GM12892 (cell line): Measurements from ENCODE around the gene SORCS2.

Experiments
- DNase-seq: peaks from one replicate; pipeline ENCODE4 v3.0.0; 2011; ENCODE audit not compliant: insufficient read length
- FAIRE-seq: peaks from 2 replicates; lab custom pipeline; 2011; peaks lifted over from hg19 to GRCh38; lab: Jason Lieb, UNC
- POLR2A ChIP-seq: IDR thresholded peaks from 2 replicates; pipeline ENCODE4 v1.6.1; 2011; ENCODE audit warnings: low read depth, low read length, control low read depth
- POLR2AphosphoS5 ChIP-seq: IDR thresholded peaks from 2 replicates; pipeline ENCODE4 v1.6.1; 2011; ENCODE audit warnings: low read depth, low read length, control low read depth
- TAF1 ChIP-seq: IDR thresholded peaks from 2 replicates; pipeline ENCODE4 v1.6.1; 2011; ENCODE audit warnings: low read depth, mild to moderate bottlenecking, control low read depth, low read length, borderline replicate concordance

Gene SORCS2

DNA sequence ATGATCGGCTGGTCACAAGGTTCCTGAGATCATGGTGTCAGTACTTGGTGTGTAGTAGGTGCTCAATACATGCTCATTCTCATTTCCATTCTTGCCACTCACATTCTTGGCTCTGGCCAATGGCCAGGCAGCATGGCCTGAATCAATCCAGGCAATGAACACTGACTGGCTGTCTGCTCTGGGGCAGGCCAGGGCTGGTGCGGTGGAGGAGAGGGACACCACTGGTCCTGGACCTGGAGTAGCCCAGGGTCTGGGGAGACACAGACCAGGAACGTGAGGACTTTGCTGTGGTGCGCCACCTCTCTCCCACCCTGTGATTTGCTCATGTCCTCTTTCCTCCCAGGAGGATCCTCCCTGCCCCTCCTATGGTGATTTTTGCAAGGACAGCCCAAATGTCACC lies 122.9 kb downstream of the SORCS2 start:
- no peak for TF ChIP-seq TAF1
- TF ChIP-seq POLR2A, result no peak
- no peak for TF ChIP-seq POLR2AphosphoS5
- FAIRE-seq, result no peak
- no peak for DNase-seq

DNA sequence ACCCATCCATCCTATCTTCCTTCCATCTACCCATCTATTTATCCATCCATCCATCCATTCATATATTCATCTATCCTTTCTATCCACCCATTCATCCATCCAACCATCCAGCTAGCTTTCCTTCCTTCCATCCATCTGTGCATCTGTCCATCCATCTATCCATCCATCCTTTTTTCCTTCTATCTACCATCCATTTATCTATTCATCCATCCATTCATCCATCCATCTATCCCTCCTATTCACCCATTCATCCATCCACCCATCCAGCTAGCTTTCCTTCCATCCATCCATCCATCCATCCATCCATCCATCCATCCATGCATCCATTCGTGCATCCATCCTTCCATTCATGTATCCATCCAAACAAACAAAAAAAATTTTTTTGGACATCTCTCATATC lies 123.6 kb downstream of the SORCS2 start:
- FAIRE-seq (no peak), DNase-seq (no peak)
- no peak for TF ChIP-seq POLR2AphosphoS5
- TF ChIP-seq TAF1, result no peak
- TF ChIP-seq POLR2A, result no peak

DNA sequence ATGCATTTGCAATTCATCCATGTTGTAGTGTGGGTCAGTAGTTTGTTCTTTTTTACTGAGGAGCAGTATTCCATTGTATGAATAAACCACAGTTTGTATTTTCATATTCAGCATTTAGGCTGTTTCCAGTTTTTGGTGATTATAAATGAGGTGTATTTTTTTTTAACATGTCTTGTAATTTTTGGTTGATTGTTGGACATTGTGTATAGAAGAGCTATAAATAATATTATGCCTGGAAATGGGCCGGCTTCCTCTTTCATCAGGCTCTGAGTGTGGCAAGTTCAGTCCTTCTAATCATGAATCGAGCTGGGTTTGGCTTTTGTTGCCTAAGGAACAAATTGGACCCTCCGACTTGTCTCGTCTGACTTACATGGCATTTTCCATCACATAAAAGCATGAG lies 126.7 kb downstream of the SORCS2 start:
- no peak for TF ChIP-seq POLR2AphosphoS5
- no peak for TF ChIP-seq POLR2A
- no peak for TF ChIP-seq TAF1
- DNase-seq (no peak), FAIRE-seq (no peak)

DNA sequence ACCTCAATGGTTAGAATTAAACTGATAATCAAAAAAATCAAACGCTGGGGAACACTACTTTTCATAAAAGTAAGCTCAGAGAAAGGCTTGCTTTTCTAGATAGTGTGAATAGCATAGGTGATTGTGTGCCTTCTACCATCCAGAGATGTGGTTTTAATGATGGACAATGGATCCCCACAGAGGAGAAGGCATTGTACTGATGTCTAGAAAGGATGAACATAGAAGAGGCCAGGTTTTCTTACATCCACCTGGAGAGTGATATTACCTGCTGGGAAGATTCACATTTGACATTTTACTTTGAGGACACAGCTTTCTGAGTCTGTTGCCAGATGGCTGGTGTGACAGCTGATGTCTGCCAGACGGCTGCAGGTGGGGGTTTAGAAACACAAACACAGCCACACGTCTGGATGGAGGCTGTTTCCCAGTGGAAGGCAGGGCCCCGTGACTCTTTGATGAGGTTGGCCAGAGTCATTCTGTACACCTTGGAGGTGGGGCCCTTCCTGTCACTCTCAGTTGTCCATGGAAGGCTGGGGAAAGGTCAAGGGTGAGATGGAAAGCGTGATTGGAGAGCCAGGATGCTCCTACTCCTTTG lies 128.0 kb downstream of the SORCS2 start:
- FAIRE-seq (no peak), DNase-seq (no peak)
- TF ChIP-seq POLR2A (no peak), POLR2AphosphoS5 (no peak), TAF1 (no peak)

DNA sequence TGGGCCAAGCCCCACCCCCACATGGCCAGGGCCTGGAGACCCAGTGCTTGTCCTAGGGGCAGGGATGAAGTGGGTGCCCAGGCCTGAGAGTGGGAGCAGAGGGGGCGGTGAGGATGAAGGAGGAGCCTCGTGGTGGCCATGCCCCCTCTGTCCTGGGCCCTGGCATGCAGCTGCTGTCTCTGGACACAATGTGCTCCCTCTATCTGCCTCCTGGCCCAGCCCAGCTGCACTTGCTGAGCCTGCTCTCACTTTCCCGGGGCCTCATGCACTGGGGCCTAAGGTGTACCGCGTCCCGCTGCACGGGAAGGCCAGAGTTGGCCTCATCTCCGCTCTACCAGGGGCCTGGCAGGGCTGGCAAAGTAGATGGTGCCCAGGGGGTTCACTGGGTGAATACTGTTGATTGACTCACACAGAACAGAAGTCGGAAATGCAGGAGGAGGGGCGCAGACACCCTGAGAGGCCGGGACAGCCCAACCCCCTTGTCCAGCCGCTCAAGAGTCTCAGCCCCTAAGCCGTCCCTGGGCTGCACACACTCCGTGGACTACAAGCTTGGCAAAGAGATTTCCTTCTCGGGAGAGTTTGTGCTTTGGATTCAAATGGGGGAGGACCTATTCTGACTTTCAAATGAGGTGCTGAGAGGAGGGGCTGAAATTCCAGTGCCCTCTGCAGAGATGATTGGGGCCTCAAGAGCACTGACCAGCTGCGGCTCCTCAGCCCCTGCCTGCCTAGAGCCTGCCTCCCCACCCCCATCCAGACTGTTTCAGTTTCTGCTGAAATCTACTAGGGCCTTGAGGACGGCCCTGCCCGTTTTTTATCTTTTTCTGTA lies 130.0 kb downstream of the SORCS2 start:
- no peak for DNase-seq
- TF ChIP-seq TAF1 (no peak), POLR2A (no peak), POLR2AphosphoS5 (no peak)

DNA sequence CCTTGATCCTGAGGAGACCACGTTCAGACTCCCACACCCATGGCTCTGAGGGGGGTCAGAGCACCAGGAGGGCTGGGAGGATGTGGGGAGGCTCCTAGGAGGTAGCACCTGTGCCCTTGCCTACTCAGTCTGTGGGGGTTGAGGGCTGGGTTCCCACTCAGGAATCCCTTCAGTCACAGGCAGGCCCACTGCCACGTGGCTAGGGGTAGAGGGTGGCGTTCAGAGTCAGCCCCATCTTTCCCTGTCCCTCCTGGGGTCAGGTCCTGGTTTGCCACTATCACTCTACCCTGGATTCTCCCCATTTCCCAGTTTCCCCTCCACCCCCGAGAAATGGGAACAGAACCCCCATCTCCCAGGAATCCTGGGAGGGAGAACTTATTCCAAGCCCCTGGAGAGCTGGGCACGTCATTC lies 131.1 kb downstream of the SORCS2 start:
- DNase-seq (no peak), FAIRE-seq (no peak)
- no peak for TF ChIP-seq TAF1
- no peak for TF ChIP-seq POLR2A
- no peak for TF ChIP-seq POLR2AphosphoS5

More for the DNA sequence above, 130.0 kb downstream of the SORCS2 start:
- no peak for FAIRE-seq

DNA sequence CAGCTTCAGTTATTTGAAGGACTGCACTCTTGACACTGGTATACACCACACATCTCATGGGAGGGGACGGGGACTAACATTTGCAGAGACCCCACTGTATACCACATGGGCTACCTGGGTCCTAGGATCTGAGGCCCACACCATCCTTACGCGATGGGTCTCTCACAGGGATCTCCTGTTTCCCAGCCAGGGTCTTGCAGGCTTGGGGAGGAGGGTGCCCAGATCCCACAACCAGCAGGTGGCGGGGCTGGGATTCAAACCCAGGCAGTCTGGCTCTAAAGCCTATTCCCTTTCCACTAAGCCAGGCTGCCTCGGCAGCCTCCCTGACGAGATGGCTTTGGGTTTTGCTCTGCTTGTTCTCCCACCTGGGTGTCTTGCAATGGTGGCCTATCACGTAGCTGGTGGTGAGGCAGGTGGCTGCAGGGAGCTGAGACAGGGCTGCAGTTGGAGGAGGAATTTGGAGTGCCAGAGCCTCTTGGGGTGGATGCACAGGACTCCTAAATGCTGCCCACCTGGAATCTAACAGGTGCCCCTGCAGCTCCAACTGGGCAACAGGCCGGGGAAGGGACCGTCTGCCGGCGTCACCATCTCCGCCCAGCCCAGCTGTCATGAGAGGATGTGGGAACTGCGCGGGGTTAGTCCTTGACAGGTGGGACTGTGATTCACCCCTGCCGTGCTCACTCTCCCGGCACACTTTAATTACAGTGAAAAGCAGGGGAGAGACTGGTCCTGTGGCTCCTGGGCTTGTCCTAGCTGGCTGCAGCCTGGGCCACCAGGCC lies 131.7 kb downstream of the SORCS2 start:
- FAIRE-seq (no peak), DNase-seq (no peak)
- TF ChIP-seq TAF1, result no peak
- no peak for TF ChIP-seq POLR2A
- no peak for TF ChIP-seq POLR2AphosphoS5

DNA sequence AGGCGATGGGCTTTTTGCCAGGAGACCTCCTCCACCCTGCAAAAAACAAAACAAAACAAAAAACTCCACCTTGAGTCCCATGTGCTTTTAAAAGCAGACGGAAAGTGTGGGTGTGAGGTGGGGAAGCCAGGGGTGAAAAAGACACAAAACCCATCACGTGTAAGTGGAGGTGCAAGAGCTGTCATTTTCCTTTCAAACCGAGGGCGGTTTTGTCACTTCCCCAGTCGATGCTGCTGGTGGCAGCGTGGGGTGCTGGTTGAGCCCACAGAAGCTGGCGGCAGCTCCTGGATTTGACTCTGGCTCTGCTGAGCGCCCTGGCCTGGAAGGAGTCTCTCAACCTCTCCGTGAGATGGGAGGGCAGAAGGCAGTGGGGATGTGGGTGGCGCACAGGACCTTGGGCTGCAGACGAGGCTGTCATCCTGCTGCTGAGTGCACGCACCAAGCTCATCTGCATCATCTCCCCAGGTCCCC lies 132.3 kb downstream of the SORCS2 start:
- no peak for DNase-seq
- TF ChIP-seq TAF1, result no peak
- no peak for TF ChIP-seq POLR2A
- no peak for TF ChIP-seq POLR2AphosphoS5
- FAIRE-seq, result no peak

DNA sequence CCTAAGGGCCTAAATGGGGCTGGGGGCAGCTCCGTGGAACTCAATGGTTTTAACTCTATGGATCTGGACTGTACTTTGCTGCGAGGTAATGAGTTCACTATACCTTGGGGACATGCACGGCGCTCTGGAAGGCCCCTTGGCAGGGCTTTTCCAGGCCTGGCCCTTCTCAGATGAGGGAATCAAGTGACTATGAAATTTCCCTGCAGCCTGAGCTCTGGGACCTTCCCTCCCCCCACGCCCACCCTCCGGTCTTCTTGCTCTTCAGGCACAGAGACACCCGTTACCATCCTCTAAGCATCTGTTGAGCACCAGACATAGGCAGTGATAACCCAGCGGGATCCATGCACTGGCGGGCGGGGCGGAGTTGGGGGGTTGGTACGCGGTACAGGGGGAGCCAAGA lies 133.2 kb downstream of the SORCS2 start:
- DNase-seq (no peak), FAIRE-seq (no peak)
- TF ChIP-seq TAF1 (no peak), POLR2A (no peak), POLR2AphosphoS5 (no peak)

DNA sequence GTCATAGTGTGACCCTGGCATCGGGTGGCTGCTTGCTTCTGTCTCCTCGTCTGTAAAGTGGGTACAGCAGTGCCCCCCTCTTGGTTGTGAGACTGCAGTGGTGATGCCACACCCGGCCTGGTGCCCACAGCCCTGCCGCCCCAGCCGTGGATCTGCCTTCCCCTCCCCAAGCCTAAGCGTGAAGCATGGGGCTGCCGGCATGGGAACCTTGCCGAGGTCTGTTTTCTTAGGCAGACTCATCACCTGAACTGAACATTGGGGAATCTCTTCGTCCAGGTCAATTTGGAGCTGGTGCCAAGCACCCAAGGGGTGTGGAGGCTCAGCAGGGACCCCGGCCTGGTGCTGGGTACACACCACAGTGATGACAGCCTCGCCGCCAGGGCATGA lies 134.0 kb downstream of the SORCS2 start:
- DNase-seq, result no peak
- FAIRE-seq, result no peak
- TF ChIP-seq TAF1 (no peak), POLR2AphosphoS5 (no peak), POLR2A (no peak)

DNA sequence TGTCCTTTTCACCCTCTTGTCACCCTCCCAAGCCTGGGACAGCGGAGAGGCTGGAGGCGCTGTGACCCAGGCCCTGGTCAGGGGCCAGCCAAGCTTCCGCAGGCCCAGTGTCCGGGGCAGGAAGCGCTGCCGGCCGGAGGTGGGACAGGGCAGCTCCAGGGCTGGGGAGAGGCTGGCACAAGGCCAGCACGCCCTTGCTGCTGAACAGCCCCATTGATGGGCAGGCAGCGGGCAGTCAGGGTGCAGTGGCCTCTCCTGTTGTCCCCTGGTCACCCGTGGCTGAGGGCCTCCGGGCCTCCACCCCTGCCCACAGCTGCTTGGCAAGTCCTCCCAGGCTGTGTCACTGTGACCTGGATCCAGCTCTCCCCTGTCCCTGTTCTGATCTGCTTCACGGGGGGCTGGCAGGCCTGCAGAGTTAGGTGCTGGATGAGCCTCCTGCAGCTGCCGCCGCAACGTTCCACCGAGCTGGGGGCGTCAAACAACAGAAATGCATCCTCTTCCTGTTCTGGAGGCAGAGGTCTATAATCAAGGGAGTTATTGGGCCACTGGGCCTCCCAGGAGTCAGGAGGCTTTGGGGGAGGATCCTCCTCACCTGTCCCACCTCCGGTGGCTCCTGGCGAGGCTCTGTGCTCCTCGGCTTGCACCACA lies 134.5 kb downstream of the SORCS2 start:
- DNase-seq (no peak), FAIRE-seq (no peak)
- TF ChIP-seq TAF1, result no peak
- no peak for TF ChIP-seq POLR2AphosphoS5
- no peak for TF ChIP-seq POLR2A

DNA sequence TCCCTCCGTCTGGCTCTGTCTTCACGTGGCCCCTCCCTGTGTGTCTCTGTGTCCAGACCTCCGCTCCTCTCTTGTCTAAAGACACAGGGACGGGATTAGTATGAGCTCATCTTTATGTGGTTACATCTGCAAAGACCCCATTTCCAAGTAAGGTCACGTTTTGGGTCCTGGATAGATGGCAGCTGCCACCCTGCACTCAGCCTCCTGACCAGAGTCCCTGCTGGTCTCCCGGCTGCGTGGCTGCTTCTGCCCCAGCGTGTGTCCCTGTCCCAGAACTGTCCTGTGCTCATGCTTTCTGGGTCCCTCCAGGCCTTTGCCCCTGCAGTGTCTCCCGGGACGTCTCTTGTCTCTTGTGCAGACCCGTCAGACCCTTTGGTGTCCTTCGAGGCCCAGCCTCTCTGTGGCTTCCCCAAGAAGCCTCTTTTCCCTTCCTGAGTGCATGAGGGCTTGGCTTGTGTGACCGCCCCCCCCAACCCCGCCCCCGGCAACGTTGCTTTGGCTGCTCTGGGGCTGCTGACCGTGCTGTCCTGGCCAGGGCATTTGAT lies 135.1 kb downstream of the SORCS2 start:
- DNase-seq (no peak), FAIRE-seq (no peak)
- TF ChIP-seq POLR2A (no peak), POLR2AphosphoS5 (no peak), TAF1 (no peak)
